ENCODE data around the gene FIZ1.
A peak's percentile ranks its signal among the peaks of the same experiment; 100 is the strongest.

The FIZ1 gene

GRCh38 chr19:55635856-55636440 lies 36.6 kb upstream of the FIZ1 start:
- DNase-seq, result no peak

DNA sequence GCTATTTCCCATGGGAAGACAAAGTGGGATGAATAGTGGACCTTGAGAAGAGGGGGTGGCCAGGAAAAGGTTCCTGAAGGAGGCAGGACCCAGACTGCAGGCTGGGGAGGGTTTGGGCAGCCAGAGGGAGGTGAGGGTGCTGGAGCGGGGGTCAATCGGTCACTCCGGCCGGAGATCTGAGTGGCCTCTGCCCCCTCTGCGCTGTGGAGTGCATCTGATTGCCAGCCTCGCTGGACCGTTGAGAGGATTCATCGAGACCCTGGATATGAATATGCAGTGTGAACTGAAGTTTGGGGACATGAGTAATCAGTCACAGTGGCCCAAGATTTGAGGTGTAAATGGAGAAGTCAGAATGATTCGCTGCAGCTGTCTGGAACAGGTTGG lies 36.0 kb upstream of the FIZ1 start:
- no peak for DNase-seq

DNA sequence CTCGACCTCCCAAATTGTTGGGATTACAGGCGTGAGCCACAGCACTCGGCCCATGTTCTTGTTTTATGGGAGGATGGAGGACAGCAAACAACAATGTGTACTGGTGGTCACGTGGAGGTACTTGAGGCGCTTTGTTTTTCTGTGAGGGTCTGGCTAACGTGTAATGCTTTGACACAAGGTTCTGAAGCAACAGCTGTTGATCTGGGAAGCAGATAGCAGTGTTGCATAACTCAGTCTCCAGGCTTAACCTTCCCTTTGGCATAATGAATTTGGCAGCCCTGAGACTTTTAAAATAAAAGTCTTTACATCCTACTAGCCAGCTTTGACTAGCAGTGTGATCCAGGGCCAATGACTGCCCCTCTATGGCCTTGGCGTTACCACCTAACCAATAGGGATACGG lies 34.5 kb upstream of the FIZ1 start:
- DNase-seq, result no peak

GRCh38 chr19:55632463-55632834 lies 33.1 kb upstream of the FIZ1 start:
- DNase-seq, result peak; percentile 81

- DNase-seq, result no peak
Observed at GRCh38 chr19:55626350-55626749, 27.0 kb upstream of the FIZ1 start.

- no peak for DNase-seq
Observed at GRCh38 chr19:55625004-55625326, 25.6 kb upstream of the FIZ1 start.

DNA sequence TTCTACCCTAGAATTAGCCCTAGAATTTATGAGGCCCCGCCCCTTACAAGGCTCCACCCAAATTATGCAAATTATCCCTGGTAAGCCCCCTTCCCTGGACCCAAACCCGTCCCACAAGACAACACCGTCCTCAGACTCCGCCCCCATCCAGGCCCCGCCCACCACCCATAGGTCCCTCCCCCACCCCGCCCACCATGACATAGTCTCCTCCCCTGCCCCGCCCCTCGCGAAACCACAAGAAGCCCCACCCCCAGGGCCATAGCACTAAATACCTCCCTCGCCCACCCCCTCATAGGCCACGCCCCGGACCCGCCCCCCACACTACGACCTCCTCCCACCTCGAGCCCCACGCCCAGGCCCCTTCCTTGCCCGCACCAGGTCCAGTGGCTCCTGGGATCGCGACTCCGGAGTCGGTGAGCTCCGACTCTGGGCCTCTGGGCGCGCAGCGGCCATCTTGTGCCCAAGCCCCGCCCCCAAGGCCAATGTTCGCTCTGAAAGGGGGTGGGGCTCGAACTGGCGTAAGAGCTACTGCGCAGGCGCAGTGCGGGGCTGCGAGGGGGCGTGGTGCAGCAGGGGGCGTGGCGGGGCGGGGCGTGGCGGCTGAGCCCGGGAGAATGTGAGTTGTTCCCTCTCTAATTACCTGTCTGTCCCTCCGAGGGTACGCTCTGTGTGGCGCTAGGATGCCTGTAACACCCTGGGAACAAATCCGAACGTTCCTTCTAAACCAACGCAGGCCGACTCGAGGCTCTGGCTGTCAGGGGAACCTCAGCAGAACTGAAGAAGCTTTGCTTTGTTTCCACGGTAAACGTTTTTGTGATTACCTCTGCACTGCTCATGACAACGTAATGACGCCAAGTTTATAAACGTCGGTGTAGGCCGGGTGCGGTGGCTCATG lies 25.0 kb upstream of the FIZ1 start, which contains the start of gene ZNF784:
ZNF784 (minus strand) TSS at position 458 of the 895 bp plus-strand sequence; CDS start at position 453, 5 bp downstream.
- DNase-seq, result peak; percentile 87

DNA sequence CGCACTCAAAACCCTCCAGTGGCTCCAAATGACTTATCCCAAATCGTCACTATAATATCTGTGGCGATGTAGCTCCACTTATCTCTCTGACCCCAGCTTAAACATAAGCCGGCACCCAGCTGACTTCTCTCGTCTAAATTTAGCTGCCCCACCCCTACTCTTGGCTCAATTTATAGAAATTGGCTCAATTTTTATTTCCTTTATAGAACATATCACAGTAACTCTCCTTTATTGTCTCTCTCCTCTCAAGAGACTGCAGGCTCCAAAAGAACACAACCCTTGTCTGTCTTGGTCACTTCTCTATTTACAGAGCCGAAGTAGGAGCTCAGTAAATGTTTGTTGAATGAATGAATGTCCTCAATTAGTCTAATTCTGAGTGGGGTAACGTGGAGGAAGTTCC lies 24.2 kb upstream of the FIZ1 start:
- DNase-seq, result no peak

DNA sequence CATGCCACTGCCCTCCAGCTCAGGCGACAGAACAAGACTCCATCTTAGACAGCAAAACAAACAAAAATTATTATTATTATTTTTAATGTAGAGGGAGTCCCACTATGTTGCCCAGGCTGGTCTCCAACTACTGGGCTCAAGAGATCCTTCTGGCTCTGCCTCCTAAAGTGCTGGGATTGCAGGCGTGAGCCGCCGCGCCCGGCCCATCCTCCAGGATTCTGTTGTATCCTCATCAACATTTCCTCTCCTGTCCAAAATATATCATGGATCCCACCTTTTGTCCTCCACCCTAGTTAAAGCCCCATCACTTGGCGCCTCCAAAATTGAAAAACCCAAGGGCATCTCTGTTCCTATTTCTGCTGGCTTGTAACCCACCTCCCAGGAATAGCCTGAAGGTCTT lies 23.8 kb upstream of the FIZ1 start:
- DNase-seq, result no peak

GRCh38 chr19:55622242-55622969 lies 23.1 kb upstream of the FIZ1 start:
- no peak for DNase-seq

- DNase-seq, result no peak
Observed at GRCh38 chr19:55621673-55622231, 22.4 kb upstream of the FIZ1 start.

DNA sequence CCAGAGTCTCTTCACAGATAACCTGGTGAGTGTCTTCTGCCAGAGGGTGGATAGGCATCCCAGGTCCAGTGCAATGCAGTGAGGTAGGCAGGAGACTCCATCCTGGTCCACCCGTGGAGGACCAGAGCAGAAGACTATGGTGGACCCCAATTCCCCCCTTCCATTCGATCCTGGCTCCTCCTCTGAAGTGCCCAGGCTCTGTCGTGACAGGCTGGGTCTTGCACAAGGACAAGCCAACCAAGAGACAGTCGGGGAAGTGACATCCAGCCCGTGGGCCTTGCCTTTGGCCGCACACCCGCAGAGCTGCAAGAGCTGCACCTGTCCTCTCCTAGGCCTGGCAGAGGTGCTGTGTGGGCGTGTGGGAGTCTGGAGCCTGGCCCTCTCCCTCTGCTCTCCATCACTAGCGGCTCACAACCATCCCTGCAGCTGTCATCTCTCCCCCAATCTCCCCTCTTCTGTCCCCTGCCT lies 21.9 kb upstream of the FIZ1 start:
- no peak for DNase-seq

DNA sequence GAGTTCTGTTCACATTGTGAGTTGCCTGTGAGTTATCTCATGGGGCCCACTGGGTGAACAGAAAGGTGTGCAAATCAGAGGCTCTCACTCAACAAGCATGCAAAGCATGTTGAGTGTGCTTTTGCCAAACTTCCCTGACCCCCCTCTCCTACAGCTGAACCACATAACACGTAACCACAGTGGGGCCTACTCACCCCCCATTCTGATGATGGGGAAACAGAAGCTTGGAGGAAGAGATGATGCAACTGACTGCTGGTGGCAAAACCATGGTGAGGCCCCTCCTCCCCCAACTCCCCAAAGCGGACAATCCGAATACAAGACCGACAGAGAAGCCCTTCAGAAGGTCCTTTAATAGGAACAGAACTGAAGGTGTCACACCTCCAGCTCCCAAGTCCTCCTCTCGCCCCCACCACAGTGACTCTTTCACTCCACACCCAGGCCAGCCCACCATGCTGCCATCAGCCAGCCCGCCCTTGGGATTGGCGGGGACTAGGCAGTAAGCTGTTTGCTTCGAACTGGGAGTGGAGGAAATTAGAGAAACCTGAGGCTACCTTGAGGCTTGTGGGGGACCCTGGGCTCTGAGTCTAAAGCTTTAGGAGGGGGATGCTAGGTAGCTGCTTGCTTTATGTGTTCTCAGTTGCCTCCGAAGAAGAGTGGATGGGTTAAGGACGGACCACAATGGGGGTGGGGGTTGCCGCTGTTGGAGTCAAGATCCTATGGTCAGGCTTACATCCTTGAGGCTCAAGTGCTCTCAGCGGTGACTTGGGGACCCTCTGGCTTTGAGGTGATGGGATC lies 21.3 kb upstream of the FIZ1 start:
- no peak for DNase-seq

- no peak for DNase-seq
Observed at GRCh38 chr19:55619286-55619685, 20.0 kb upstream of the FIZ1 start.

- no peak for DNase-seq
Observed at GRCh38 chr19:55618426-55618825, 19.1 kb upstream of the FIZ1 start.

- DNase-seq, result no peak
Observed at GRCh38 chr19:55617426-55617825, 18.1 kb upstream of the FIZ1 start.

- DNase-seq, result no peak
Observed at GRCh38 chr19:55616395-55616875, 17.1 kb upstream of the FIZ1 start.

GRCh38 chr19:55615543-55616394 lies 16.5 kb upstream of the FIZ1 start:
- DNase-seq, result no peak

GRCh38 chr19:55614711-55615542 lies 15.6 kb upstream of the FIZ1 start:
- DNase-seq, result no peak

- no peak for DNase-seq
Observed at GRCh38 chr19:55613930-55614710, 14.8 kb upstream of the FIZ1 start.

Measured in NCI-H1092 (cell line).